Right lobe of liver (tissue), 6 donors: Measurements from ENCODE around the gene EPB41L1. TPM values are rescaled to one million over a fixed set of nuclear protein-coding genes. Genes with fewer than 3 reads are reported as not detected.

Experiments
- ATAC-seq, 4 donors: fragments of 200-7000 bp; cut with Tn5 transposase; one replicate each; pipeline ENCODE4 v1.9.1; 2020; ENCODE audit warnings: mild to moderate bottlenecking in 4 of 4, moderate library complexity in 4 of 4
- DNase-seq, 3 donors: peaks; one replicate each; pipeline ENCODE4 v3.0.0-alpha.2; 2020
- H3K27ac ChIP-seq, 3 donors: fragments of 200-600 bp; one replicate each; pipeline ENCODE4 v1.8.0; 2022
- H3K27me3 ChIP-seq, 2 donors: fragments of 200-600 bp; one replicate each; pipeline ENCODE4 v1.8.0; 2022
- H3K36me3 ChIP-seq, 4 donors: fragments of 200-600 bp; sonication (generic) in 1 of 4; one replicate each; pipeline versions ENCODE4 v1.5.1 to v1.8.0; 2017 to 2022; ENCODE audit warnings: control low read depth in 1 of 4
- H3K4me1 ChIP-seq, 4 donors: fragments of 200-600 bp; sonication (generic) in 1 of 4; one replicate each; pipeline versions ENCODE4 v1.5.1 to v1.8.0; 2017 to 2022; ENCODE audit warnings: control low read depth in 1 of 4
- H3K4me3 ChIP-seq, 3 donors: fragments of 200-600 bp; one replicate each; pipeline ENCODE4 v1.8.0; 2022
- H3K9me3 ChIP-seq, 4 donors: fragments of 200-600 bp; sonication (generic) in 1 of 4; one replicate each; pipeline versions ENCODE4 v1.5.1 to v1.8.0; 2017 to 2022; ENCODE audit warnings: control low read depth in 1 of 4
- CTCF ChIP-seq, 4 donors: fragments of 200-600 bp in 3 of 4; fragments of 450-650 bp in 1 of 4; IDR thresholded peaks; one replicate each; pipeline versions ENCODE4 v1.5.1 to v1.8.0; 2016 to 2022; ENCODE audit warnings: antibody characterized with exemption in 4 of 4, mild to moderate bottlenecking in 2 of 4
- POLR2A ChIP-seq: fragments of 450-650 bp; IDR thresholded peaks from one replicate; pipeline ENCODE4 v1.6.1; 2017; ENCODE audit warnings: antibody characterized with exemption, mild to moderate bottlenecking
- WGBS: methylation state at CpG from one replicate; pipeline ENCODE4 v1.1.6; 2018; ENCODE audit warnings: low coverage, low lambda C conversion rate; ENCODE audit not compliant: insufficient coverage; ENCODE audit errors: missing lambda C conversion rate; 5-methylcytosine and 5-hydroxymethylcytosine counted together
- intact Hi-C, 2 donors: fragments of 100-400 bp; cut with DNase I; formaldehyde crosslinking; loops; one replicate each; pipeline versions ENCODE4 v1.11.2 to v1.14.1; 2022
- total RNA-seq, 6 experiments: library from RNA; depleted of rRNA in 2 of 6; stranded (reverse); fragments of >200 nt in 2 of 6; fragmentation: NEBNext Ultra II Directional in 3 of 6; extraction: Animal tissue kit (Norgen Biotek cat#: 25700) in 3 of 6; gene quantifications; one replicate each; pipeline versions ENCODE4 v1.1.0 to v1.2.4, GENCODE V29; 2016 to 2023
- donor health status: DM: no; HTN: yes; CAD: no.
- donor health status: DM: no; HTN: no; CAD: no.
- donor health status: DM: no; HTN: no; CAD: no.
- donor health status: DM: no; HTN: yes; CAD: no.
- donor health status: DM: no; HTN: yes; CAD: no.

Gene EPB41L1
- total RNA-seq, 6 experiments from 2014 or later: 3.1 to 13.2 (median 5.3) TPM

- no peak for ATAC-seq
- no peak for DNase-seq
- WGBS: 71% methylated on average over 12 of the region's 16 CpGs
- H3K4me3 ChIP-seq: no peak overlapping the region
- H3K36me3 ChIP-seq: peaks cover 0 to 2% (median 0%) of the 10 kb centered on the region in 4 donors
- H3K27ac ChIP-seq: no peak overlapping the region
- intact Hi-C loops: no loop called here
- TF ChIP-seq CTCF (IDR thresholded peaks at IDR 0.05) (no peak), POLR2A (no peak)
- no peaks in the 10 kb centered on the region for H3K27me3 ChIP-seq
- no peaks in the 10 kb centered on the region for H3K4me1 ChIP-seq
- H3K9me3 ChIP-seq: no peaks in the 10 kb centered on the region
These were observed 64.0 kb downstream of the EPB41L1 start for GRCh38 chr20:36218380-36219064.

DNA sequence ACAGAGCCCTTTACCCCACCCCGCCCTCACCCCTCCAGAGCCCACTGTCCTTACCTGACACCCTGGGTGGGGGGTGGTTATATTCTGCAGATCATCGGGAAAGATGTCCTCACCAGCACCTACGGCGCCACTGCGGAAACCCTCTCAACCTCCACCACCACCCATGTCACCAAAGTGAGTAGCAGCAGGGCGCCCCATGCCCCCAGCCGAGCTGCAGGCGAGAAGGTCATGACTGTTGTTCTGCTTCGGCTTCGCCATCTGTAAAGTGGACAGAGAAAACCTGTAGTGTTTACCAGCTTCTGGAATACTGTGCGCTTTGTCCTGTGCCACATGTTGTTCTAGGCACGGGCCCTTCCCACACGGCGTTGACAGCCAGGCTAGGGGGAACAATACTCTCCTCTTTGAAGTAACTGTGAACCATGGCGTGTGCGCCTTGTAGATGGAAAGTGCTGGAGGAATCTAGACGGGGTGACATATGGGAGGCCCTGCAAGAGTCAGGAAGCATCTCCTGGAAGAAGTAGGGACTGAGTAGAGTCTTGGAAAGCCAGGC, 65.2 kb downstream of the EPB41L1 start:
- Histone ChIP-seq H3K4me1 (no peaks in the 10 kb centered on the region), H3K9me3 (no peaks in the 10 kb centered on the region), H3K4me3 (no peak overlapping the region), H3K36me3 (peaks cover 0 to 2% (median 0%) of the 10 kb centered on the region in 4 donors), H3K27ac (no peak overlapping the region), H3K27me3 (no peaks in the 10 kb centered on the region)
- no peak for DNase-seq
- intact Hi-C loops: no loop called here
- no peak for TF ChIP-seq CTCF (IDR thresholded peaks at IDR 0.05)
- 86% methylated on average over 13 of the region's 17 CpGs for WGBS
- no peak for ATAC-seq

DNA sequence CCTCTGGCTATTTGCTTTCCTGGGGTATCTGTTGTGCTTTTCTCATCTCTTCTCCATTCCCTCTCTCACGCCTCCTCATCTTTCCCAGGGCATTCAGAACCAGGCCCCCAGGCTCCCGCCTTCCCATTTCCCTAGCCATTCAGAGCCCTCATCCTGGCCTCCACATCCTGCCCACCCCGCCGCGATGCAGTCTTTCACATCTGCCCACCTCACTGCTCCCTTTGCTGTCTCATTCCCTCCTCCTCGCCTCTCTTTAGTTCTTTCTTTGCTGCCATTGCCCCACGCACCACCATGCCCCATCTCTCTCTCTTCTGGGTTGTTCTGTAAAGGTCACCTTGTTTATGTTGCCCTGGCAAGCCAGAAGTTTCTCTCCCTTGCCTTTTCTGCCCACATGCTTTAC, 71.1 kb downstream of the EPB41L1 start:
- no peak for ATAC-seq
- H3K4me1 ChIP-seq: no peaks in the 10 kb centered on the region
- WGBS: 79% methylated on average over 5 of the region's 7 CpGs
- no peaks in the 10 kb centered on the region for H3K36me3 ChIP-seq
- H3K4me3 ChIP-seq: no peak overlapping the region
- intact Hi-C loops: no loop called here
- no peak for TF ChIP-seq CTCF (IDR thresholded peaks at IDR 0.05)
- no peak for TF ChIP-seq POLR2A
- H3K27ac ChIP-seq: no peak overlapping the region
- DNase-seq: no peak
- no peaks in the 10 kb centered on the region for H3K9me3 ChIP-seq
- no peaks in the 10 kb centered on the region for H3K27me3 ChIP-seq

GRCh38 chr20:36228770-36229169, 74.2 kb downstream of the EPB41L1 start:
- Histone ChIP-seq H3K36me3 (no peaks in the 10 kb centered on the region), H3K4me1 (no peaks in the 10 kb centered on the region), H3K27ac (no peak overlapping the region), H3K27me3 (no peaks in the 10 kb centered on the region), H3K9me3 (no peaks in the 10 kb centered on the region), H3K4me3 (no peak overlapping the region)
- WGBS: 47% methylated on average over 5 of the region's 6 CpGs
- TF ChIP-seq CTCF (IDR thresholded peaks at IDR 0.05): no peak
- no peak for TF ChIP-seq POLR2A
- intact Hi-C loops: no loop called here
- DNase-seq (no peak), ATAC-seq (no peak)
